Occipital lobe (tissue), 3 donors: ENCODE data around the gene TUBA1A. TPM values are rescaled to one million over a fixed set of nuclear protein-coding genes. Genes with fewer than 3 reads are reported as not detected.
"Not testable (repeated sequence)": the region's sequence is repeated elsewhere in the genome, so short reads cannot be mapped to it uniquely, and the experiment has no call there.

Experiments used
- DNase-seq: peaks from one replicate; lab custom pipeline; 2025; lab: John Stamatoyannopoulos, UW
- small RNA-seq: library from RNA; depleted of rRNA; stranded (forward); fragments of <200 nt; gene quantifications from one replicate; pipeline ENCODE3, GENCODE V24; 2014
- total RNA-seq: library from RNA; depleted of rRNA; stranded (reverse); fragments of >200 nt; gene quantifications from one replicate; pipeline ENCODE4 v1.2.3, GENCODE V29; 2014

TUBA1A gene
- total RNA-seq, 1 donor from 2014 or later = 9,948 TPM

GRCh38 chr12:49160399-49160798 is 28.5 kb downstream of the TUBA1A start:
- no peak for DNase-seq

- DNase-seq = no peak
Measured at GRCh38 chr12:49154221-49154620, 34.7 kb downstream of the TUBA1A start.

- DNase-seq = no peak
Measured at GRCh38 chr12:49147384-49147783, 41.5 kb downstream of the TUBA1A start.

- DNase-seq = no peak
Measured at GRCh38 chr12:49146406-49146805, 42.5 kb downstream of the TUBA1A start.

GRCh38 chr12:49144384-49144783 is 44.5 kb downstream of the TUBA1A start:
- no peak for DNase-seq

GRCh38 chr12:49138999-49139398 is 49.9 kb downstream of the TUBA1A start:
- DNase-seq = no peak

- no peak for DNase-seq
Measured at GRCh38 chr12:49138587-49138986, 50.3 kb downstream of the TUBA1A start.

- no peak for DNase-seq
Measured at GRCh38 chr12:49137476-49137875, 51.4 kb downstream of the TUBA1A start.

GRCh38 chr12:49136997-49137396 is 51.9 kb downstream of the TUBA1A start:
- not testable (repeated sequence) for DNase-seq

Small RNA genes within 50 kb of the gene (small RNA-seq; reads per million reads assigned to genes)
- gene RF00017 = not detected

Other genes with a start within 250 kb of the TUBA1A start
- gene ARF3, start 231.6 kb downstream of the TUBA1A start, total RNA-seq = 67.5 TPM
- gene WNT10B, start 217.3 kb downstream of the TUBA1A start, total RNA-seq = 6.2 TPM
- gene WNT1, start 210.8 kb downstream of the TUBA1A start, total RNA-seq = not detected
- gene DDN, start 189.7 kb downstream of the TUBA1A start, total RNA-seq = 9.2 TPM
- 27.9 TPM for gene PRKAG1, start 170.3 kb downstream of the TUBA1A start, total RNA-seq
- gene KMT2D, start 128.3 kb downstream of the TUBA1A start, total RNA-seq = 17.6 TPM
- gene RHEBL1, start 119.1 kb downstream of the TUBA1A start, total RNA-seq = 0.78 TPM
- 0.47 TPM for gene DHH, start 94.3 kb downstream of the TUBA1A start, total RNA-seq
- gene LMBR1L, start 78.2 kb downstream of the TUBA1A start, total RNA-seq = 90.8 TPM
- gene TUBA1B, start 57.7 kb downstream of the TUBA1A start, total RNA-seq = 1,492 TPM
- 33.5 TPM for gene TUBA1C, start 76.0 kb upstream of the TUBA1A start, total RNA-seq
- gene PRPH, start 106.1 kb upstream of the TUBA1A start, total RNA-seq = not detected
- gene TROAP, start 134.2 kb upstream of the TUBA1A start, total RNA-seq = 1.2 TPM
- gene C1QL4, start 148.1 kb upstream of the TUBA1A start, total RNA-seq = 0.16 TPM
- gene DNAJC22, start 157.8 kb upstream of the TUBA1A start, total RNA-seq = 0.78 TPM
- gene SPATS2, start 178.4 kb upstream of the TUBA1A start, total RNA-seq = 58.2 TPM